Spleen (tissue), 7 donors: ENCODE measurements around the gene AGMO.

Source experiments
- POLR2A ChIP-seq, 3 donors: fragments of 450-650 bp; IDR thresholded peaks; one replicate each; pipeline ENCODE4 v1.5.1; 2017; ENCODE audit warnings: antibody characterized with exemption in 3 of 3, mild to moderate bottlenecking in 1 of 3
- TF ChIP-seq, protein P1 (sequence below), 11 experiments: fragments of 200-600 bp in 7 of 11; fragments of 450-650 bp in 4 of 11; sonication (generic) in 4 of 11; IDR thresholded peaks in 8 of 11; conservative IDR thresholded peaks in 3 of 11; 1 replicate in 7 of 11; 2 replicates in 4 of 11; pipeline versions ENCODE4 v1.4.0 to v1.8.0; 2016 to 2021; ENCODE audit warnings: antibody characterized with exemption in 11 of 11, inconsistent platforms in 4 of 11, mild to moderate bottlenecking in 1 of 11
- donor health status: DM: no; HTN: no; CAD: no; lungs with moderate emphysema.
- donor health status: DM: no; HTN: no; CAD: no.
- donor health status: DM: no; HTN: no; CAD: no.

GRCh38 chr7:15441915-15442314, 119.9 kb downstream of the AGMO start:
- TF ChIP-seq, protein P1, sequence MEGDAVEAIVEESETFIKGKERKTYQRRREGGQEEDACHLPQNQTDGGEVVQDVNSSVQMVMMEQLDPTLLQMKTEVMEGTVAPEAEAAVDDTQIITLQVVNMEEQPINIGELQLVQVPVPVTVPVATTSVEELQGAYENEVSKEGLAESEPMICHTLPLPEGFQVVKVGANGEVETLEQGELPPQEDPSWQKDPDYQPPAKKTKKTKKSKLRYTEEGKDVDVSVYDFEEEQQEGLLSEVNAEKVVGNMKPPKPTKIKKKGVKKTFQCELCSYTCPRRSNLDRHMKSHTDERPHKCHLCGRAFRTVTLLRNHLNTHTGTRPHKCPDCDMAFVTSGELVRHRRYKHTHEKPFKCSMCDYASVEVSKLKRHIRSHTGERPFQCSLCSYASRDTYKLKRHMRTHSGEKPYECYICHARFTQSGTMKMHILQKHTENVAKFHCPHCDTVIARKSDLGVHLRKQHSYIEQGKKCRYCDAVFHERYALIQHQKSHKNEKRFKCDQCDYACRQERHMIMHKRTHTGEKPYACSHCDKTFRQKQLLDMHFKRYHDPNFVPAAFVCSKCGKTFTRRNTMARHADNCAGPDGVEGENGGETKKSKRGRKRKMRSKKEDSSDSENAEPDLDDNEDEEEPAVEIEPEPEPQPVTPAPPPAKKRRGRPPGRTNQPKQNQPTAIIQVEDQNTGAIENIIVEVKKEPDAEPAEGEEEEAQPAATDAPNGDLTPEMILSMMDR (IDR thresholded peaks at IDR 0.05 in 8 of 11, conservative IDR thresholded peaks at IDR 0.05 in 3 of 11): no peak
- TF ChIP-seq POLR2A (IDR thresholded peaks at IDR 0.05): no peak
